HepG2 (cell line): ENCODE data around the gene SMCHD1. TPM values are rescaled to one million over a fixed set of nuclear protein-coding genes. Genes with fewer than 3 reads are reported as not detected.

Experiments
- FOXO1 ChIP-seq: sonication (generic); formaldehyde crosslinking; IDR thresholded peaks from 2 replicates; pipeline ENCODE4 v1.4.0; 2020; ENCODE audit warnings: missing genetic modification reagents
- HOXA5 ChIP-seq: sonication (generic); formaldehyde crosslinking; IDR thresholded peaks from 2 replicates; pipeline ENCODE4 v1.4.0; 2020; ENCODE audit warnings: missing genetic modification reagents
- KLF16 ChIP-seq, 2 experiments: sonication (generic) in 1 of 2; formaldehyde crosslinking in 1 of 2; IDR thresholded peaks; 2 replicates each; pipeline versions ENCODE4 v1.6.1 to v1.8.0; 2016 to 2023; ENCODE audit warnings: missing genetic modification reagents in 2 of 2, missing compliant biosample characterization in 1 of 2
- SMAD3 ChIP-seq: sonication (generic); formaldehyde crosslinking; IDR thresholded peaks from 2 replicates; pipeline ENCODE4 v1.4.0; 2020; ENCODE audit warnings: missing genetic modification reagents
- STAT5B ChIP-seq: sonication (generic); formaldehyde crosslinking; IDR thresholded peaks from 2 replicates; pipeline ENCODE4 v1.4.0; 2020; ENCODE audit warnings: missing genetic modification reagents
- TSC22D2 ChIP-seq: sonication (generic); formaldehyde crosslinking; IDR thresholded peaks from 2 replicates; pipeline ENCODE4 v1.5.1; 2020; ENCODE audit warnings: missing genetic modification reagents, mild to moderate bottlenecking, borderline replicate concordance
- ZNF274 ChIP-seq: sonication (generic); formaldehyde crosslinking; IDR thresholded peaks from 2 replicates; pipeline ENCODE4 v1.5.1; 2020; ENCODE audit warnings: mild to moderate bottlenecking, missing genetic modification reagents
- ZNF33A ChIP-seq: sonication (generic); formaldehyde crosslinking; IDR thresholded peaks from 2 replicates; pipeline ENCODE4 v1.5.1; 2020; ENCODE audit warnings: missing genetic modification reagents, mild to moderate bottlenecking, moderate library complexity, borderline replicate concordance
- ZNF382 ChIP-seq: sonication (generic); formaldehyde crosslinking; IDR thresholded peaks from 2 replicates; pipeline ENCODE4 v1.5.0; 2020; ENCODE audit warnings: missing genetic modification reagents, mild to moderate bottlenecking, borderline replicate concordance
- ZNF484 ChIP-seq: sonication (generic); formaldehyde crosslinking; IDR thresholded peaks from 2 replicates; pipeline ENCODE4 v1.5.1; 2020; ENCODE audit warnings: mild to moderate bottlenecking, low read depth, missing genetic modification reagents, borderline replicate concordance
- ZNF496 ChIP-seq: sonication (generic); formaldehyde crosslinking; IDR thresholded peaks from 2 replicates; pipeline ENCODE4 v1.8.1; 2023; ENCODE audit warnings: mild to moderate bottlenecking, moderate library complexity, missing genetic modification reagents; ENCODE audit not compliant: insufficient replicate concordance
- ZNF547 ChIP-seq: sonication (generic); formaldehyde crosslinking; IDR thresholded peaks from 2 replicates; pipeline ENCODE4 v1.5.1; 2020; ENCODE audit warnings: mild to moderate bottlenecking, missing genetic modification reagents
- ZNF549 ChIP-seq: sonication (generic); formaldehyde crosslinking; IDR thresholded peaks from 2 replicates; pipeline ENCODE4 v1.5.0; 2020; ENCODE audit warnings: missing genetic modification reagents
- ZNF562 ChIP-seq: sonication (generic); formaldehyde crosslinking; IDR thresholded peaks from 2 replicates; pipeline ENCODE4 v1.8.0; 2022; ENCODE audit warnings: missing genetic modification reagents, borderline replicate concordance
- ZNF589 ChIP-seq: sonication (generic); formaldehyde crosslinking; conservative IDR thresholded peaks from 2 replicates; pipeline ENCODE4 v1.8.0; 2022; ENCODE audit warnings: mild to moderate bottlenecking, moderate library complexity, missing genetic modification reagents
- ZNF761 ChIP-seq: sonication (generic); formaldehyde crosslinking; conservative IDR thresholded peaks from 2 replicates; pipeline ENCODE4 v1.4.0; 2020; ENCODE audit warnings: mild to moderate bottlenecking, missing genetic modification reagents
- ZSCAN20 ChIP-seq: sonication (generic); formaldehyde crosslinking; IDR thresholded peaks from 2 replicates; pipeline ENCODE4 v1.4.0; 2020; ENCODE audit warnings: missing genetic modification reagents, mild to moderate bottlenecking, borderline replicate concordance
- polyA plus RNA-seq, 8 experiments: library from polyadenylated mRNA; depleted of rRNA in 3 of 8; stranded (reverse) in 7 of 8; unstranded in 1 of 8; fragments of >200 nt; fragmentation: Illumina TruSeq in 4 of 8; extraction: Trizol in 4 of 8; gene quantifications; 2 replicates each; pipeline versions ENCODE4 v1.2.1 to v1.2.3, GENCODE V29; 2011 to 2016; ENCODE audit warnings: low read depth in 4 of 8, missing spikeins in 1 of 8, mixed read lengths in 1 of 8; ENCODE audit not compliant: insufficient read depth in 1 of 8
- total RNA-seq, 5 experiments: library from RNA; depleted of rRNA; stranded (reverse); fragments of >200 nt; fragmentation: Illumina TruSeq; extraction: Trizol; gene quantifications; 2 replicates each; pipeline ENCODE4 v1.2.3, GENCODE V29; 2016; ENCODE audit warnings: low read depth in 1 of 5
- TF ChIP-seq, protein P1 (sequence below): sonication (generic); formaldehyde crosslinking; IDR thresholded peaks from 2 replicates; pipeline ENCODE4 v1.5.0; 2020; ENCODE audit warnings: missing genetic modification reagents
- TF ChIP-seq, protein P2 (sequence below): sonication (generic); formaldehyde crosslinking; IDR thresholded peaks from 2 replicates; pipeline ENCODE4 v1.4.0; 2020; ENCODE audit warnings: missing genetic modification reagents

The SMCHD1 gene
- total and polyA plus RNA-seq, 2 of the 13 experiments (the other 11 are each of a cell fraction or from before 2014, with no cell fraction given): 21.4 to 93.6 TPM

DNA sequence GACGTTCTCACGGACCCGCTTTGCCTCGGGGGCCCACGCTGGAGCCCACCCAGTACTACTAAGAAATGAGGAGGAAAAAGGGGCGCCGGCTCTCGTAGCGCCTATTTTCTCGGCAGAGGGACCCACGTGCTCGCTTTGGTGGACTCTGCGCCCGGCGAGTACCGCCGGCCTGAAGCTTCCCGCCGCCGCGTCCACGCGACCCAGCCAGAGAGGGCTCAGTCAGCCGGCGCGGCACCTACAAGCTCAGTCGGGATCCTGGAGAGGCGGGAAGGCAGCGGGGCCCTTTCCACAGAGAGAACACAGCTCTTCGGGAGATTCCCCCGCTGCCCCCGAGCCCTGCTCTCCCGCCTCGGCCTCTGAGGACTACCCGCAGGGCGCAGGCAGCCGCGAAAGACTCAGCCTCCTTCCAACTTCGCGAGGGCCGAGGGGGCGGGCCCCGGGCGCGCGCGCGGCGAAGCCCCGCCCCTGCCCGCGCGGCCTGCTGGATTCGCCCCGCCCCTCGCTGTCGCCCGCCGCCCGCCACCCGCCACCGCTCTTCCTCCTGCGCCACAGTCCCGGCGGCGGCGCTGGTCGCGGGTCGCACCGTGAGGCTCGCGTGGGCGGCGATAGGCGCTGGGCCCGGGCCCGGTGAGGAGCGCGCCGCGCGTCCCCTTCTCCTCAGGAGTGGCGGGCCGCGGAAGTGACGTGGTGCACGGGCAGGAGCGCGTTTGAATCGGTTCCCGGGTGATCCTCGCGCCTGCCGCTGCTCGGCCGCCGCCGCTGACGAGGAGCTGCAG, at the start of gene SMCHD1 (continued):
- TF ChIP-seq TSC22D2 (peak; percentile 60; the same call in 1 of the 2 replicates), ZNF33A (CRISPR knock-in tag) (no peak), ZSCAN20 (CRISPR knock-in tag) (peak; percentile 1; the same call in 1 of the 2 replicates), KLF16 (CRISPR knock-in tag; IDR thresholded peaks at IDR 0.05) (peak in 1 of 2 experiments; percentile 86; a peak in 1 of 4 replicates), ZNF484 (CRISPR knock-in tag) (no peak), ZNF547 (CRISPR knock-in tag) (peak; percentile 86), ZNF382 (CRISPR knock-in tag) (no peak), STAT5B (CRISPR knock-in tag) (no peak), ZNF274 (CRISPR knock-in tag) (no peak; the same call in none of the 2 replicates), HOXA5 (peak; percentile 76; the same call in 1 of the 2 replicates), ZNF761 (CRISPR knock-in tag) (peak; percentile 65), ZNF496 (CRISPR knock-in tag) (no peak), FOXO1 (CRISPR knock-in tag) (no peak; the same call in 1 of the 2 replicates), ZNF589 (peak; percentile 0; the same call in 1 of the 2 replicates), ZNF562 (CRISPR knock-in tag) (peak; percentile 42; the same call in 1 of the 2 replicates), SMAD3 (CRISPR knock-in tag) (0 out of 2 replicates have a peak, but pooled peaks have one; percentile 21), ZNF549 (CRISPR knock-in tag) (no peak)
- TF ChIP-seq, protein P1, sequence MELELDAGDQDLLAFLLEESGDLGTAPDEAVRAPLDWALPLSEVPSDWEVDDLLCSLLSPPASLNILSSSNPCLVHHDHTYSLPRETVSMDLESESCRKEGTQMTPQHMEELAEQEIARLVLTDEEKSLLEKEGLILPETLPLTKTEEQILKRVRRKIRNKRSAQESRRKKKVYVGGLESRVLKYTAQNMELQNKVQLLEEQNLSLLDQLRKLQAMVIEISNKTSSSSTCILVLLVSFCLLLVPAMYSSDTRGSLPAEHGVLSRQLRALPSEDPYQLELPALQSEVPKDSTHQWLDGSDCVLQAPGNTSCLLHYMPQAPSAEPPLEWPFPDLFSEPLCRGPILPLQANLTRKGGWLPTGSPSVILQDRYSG (CRISPR knock-in tag): 0 out of 2 replicates have a peak, but pooled peaks have one; percentile 53
- TF ChIP-seq, protein P2, sequence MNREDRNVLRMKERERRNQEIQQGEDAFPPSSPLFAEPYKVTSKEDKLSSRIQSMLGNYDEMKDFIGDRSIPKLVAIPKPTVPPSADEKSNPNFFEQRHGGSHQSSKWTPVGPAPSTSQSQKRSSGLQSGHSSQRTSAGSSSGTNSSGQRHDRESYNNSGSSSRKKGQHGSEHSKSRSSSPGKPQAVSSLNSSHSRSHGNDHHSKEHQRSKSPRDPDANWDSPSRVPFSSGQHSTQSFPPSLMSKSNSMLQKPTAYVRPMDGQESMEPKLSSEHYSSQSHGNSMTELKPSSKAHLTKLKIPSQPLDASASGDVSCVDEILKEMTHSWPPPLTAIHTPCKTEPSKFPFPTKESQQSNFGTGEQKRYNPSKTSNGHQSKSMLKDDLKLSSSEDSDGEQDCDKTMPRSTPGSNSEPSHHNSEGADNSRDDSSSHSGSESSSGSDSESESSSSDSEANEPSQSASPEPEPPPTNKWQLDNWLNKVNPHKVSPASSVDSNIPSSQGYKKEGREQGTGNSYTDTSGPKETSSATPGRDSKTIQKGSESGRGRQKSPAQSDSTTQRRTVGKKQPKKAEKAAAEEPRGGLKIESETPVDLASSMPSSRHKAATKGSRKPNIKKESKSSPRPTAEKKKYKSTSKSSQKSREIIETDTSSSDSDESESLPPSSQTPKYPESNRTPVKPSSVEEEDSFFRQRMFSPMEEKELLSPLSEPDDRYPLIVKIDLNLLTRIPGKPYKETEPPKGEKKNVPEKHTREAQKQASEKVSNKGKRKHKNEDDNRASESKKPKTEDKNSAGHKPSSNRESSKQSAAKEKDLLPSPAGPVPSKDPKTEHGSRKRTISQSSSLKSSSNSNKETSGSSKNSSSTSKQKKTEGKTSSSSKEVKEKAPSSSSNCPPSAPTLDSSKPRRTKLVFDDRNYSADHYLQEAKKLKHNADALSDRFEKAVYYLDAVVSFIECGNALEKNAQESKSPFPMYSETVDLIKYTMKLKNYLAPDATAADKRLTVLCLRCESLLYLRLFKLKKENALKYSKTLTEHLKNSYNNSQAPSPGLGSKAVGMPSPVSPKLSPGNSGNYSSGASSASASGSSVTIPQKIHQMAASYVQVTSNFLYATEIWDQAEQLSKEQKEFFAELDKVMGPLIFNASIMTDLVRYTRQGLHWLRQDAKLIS: no peak
